Right lobe of liver (tissue), 6 donors: ENCODE data around the gene BOD1. TPM values are rescaled to one million over a fixed set of nuclear protein-coding genes. Genes with fewer than 3 reads are reported as not detected.
A peak's percentile ranks its signal among the peaks of the same experiment; 100 is the strongest.

ENCODE experiments used
- ATAC-seq, 4 donors: fragments of 200-7000 bp; cut with Tn5 transposase; one replicate each; pipeline ENCODE4 v1.9.1; 2020; ENCODE audit warnings: mild to moderate bottlenecking in 4 of 4, moderate library complexity in 4 of 4
- DNase-seq, 3 donors: peaks; one replicate each; pipeline ENCODE4 v3.0.0-alpha.2; 2020
- H3K27ac ChIP-seq, 3 donors: fragments of 200-600 bp; one replicate each; pipeline ENCODE4 v1.8.0; 2022
- H3K27me3 ChIP-seq, 2 donors: fragments of 200-600 bp; one replicate each; pipeline ENCODE4 v1.8.0; 2022
- H3K36me3 ChIP-seq, 4 donors: fragments of 200-600 bp; sonication (generic) in 1 of 4; one replicate each; pipeline versions ENCODE4 v1.5.1 to v1.8.0; 2017 to 2022; ENCODE audit warnings: control low read depth in 1 of 4
- H3K4me1 ChIP-seq, 4 donors: fragments of 200-600 bp; sonication (generic) in 1 of 4; one replicate each; pipeline versions ENCODE4 v1.5.1 to v1.8.0; 2017 to 2022; ENCODE audit warnings: control low read depth in 1 of 4
- H3K4me3 ChIP-seq, 3 donors: fragments of 200-600 bp; one replicate each; pipeline ENCODE4 v1.8.0; 2022
- H3K9me3 ChIP-seq, 4 donors: fragments of 200-600 bp; sonication (generic) in 1 of 4; one replicate each; pipeline versions ENCODE4 v1.5.1 to v1.8.0; 2017 to 2022; ENCODE audit warnings: control low read depth in 1 of 4
- CTCF ChIP-seq, 4 donors: fragments of 200-600 bp in 3 of 4; fragments of 450-650 bp in 1 of 4; IDR thresholded peaks; one replicate each; pipeline versions ENCODE4 v1.5.1 to v1.8.0; 2016 to 2022; ENCODE audit warnings: antibody characterized with exemption in 4 of 4, mild to moderate bottlenecking in 2 of 4
- POLR2A ChIP-seq: fragments of 450-650 bp; IDR thresholded peaks from one replicate; pipeline ENCODE4 v1.6.1; 2017; ENCODE audit warnings: antibody characterized with exemption, mild to moderate bottlenecking
- WGBS: methylation state at CpG from one replicate; pipeline ENCODE4 v1.1.6; 2018; ENCODE audit warnings: low coverage, low lambda C conversion rate; ENCODE audit not compliant: insufficient coverage; ENCODE audit errors: missing lambda C conversion rate; 5-methylcytosine and 5-hydroxymethylcytosine counted together
- intact Hi-C, 2 donors: fragments of 100-400 bp; cut with DNase I; formaldehyde crosslinking; loops; one replicate each; pipeline versions ENCODE4 v1.11.2 to v1.14.1; 2022
- long read RNA-seq: library from polyadenylated mRNA; unstranded; transcript quantifications from one replicate; pipeline ENCODE4 v2.0.0, GENCODE V29; 2019
- total RNA-seq, 6 experiments: library from RNA; depleted of rRNA in 2 of 6; stranded (reverse); fragments of >200 nt in 2 of 6; fragmentation: NEBNext Ultra II Directional in 3 of 6; extraction: Animal tissue kit (Norgen Biotek cat#: 25700) in 3 of 6; gene quantifications; one replicate each; pipeline versions ENCODE4 v1.1.0 to v1.2.4, GENCODE V29; 2016 to 2023
- donor health status: DM: no; HTN: yes; CAD: no.
- donor health status: DM: no; HTN: no; CAD: no.
- donor health status: DM: no; HTN: no; CAD: no.
- donor health status: DM: no; HTN: yes; CAD: no.
- donor health status: DM: no; HTN: yes; CAD: no.

Gene BOD1
- total RNA-seq: 10 to 100 TPM; 15.3 to 24.3 (median 19.2) TPM
- long read RNA-seq: 0 reads

- no peak for TF ChIP-seq POLR2A
- no peak for TF ChIP-seq CTCF (IDR thresholded peaks at IDR 0.05)
- H3K4me3 ChIP-seq: peak within 1 kb of the TSS; percentile 87 to 96 (median 94)
- peaks cover 0 to 24% (median 12%) of the 10 kb centered on the region in 4 donors for H3K4me1 ChIP-seq
- DNase-seq (peak; percentile 95 to 98 (median 98)), ATAC-seq (peak; percentile 94 to 97 (median 96))
- 9% methylated on average over 11 of the region's 37 CpGs for WGBS
- H3K27ac ChIP-seq: peak within 1 kb of the TSS; percentile 85 to 89 (median 86)
- H3K36me3 ChIP-seq: peaks cover 0 to 12% (median 1%) of the 10 kb centered on the region in 4 donors
- intact Hi-C loops: loop anchor here (5.0 to 10.0 kb wide), 2 partner anchors 366 to 698 kb away; no protein-coding TSS in a partner anchor
- H3K27me3 ChIP-seq: no peaks in the 10 kb centered on the region
- H3K9me3 ChIP-seq: no peaks in the 10 kb centered on the region
Observed at GRCh38 chr5:173616577-173617118, at the start of gene BOD1. TSS of gene BOD1 (minus strand) at chr5:173616650. CDS start at chr5:173616436, 214 bp downstream.

DNA sequence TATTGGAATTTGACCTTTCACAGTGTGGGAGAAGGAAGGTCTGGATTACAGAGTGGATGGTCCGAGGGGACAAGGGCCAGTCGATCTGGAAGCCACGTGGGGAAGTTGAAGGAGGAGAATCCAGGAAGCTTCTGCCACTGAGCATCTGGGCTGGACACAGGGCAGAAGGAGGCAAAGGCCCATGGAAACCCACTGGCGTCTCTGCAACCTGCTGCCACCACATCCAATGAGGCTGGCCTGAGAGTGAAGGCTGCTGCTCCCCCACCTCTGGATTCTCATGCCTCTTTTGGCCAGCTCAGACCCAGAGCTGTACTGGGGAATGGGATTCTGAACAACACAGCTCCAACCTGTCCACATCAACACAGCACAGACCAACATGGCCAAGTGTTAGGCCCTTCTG is 48.9 kb upstream of the BOD1 start:
- H3K36me3 ChIP-seq: no peaks in the 10 kb centered on the region
- 79% methylated on average over 3 of the region's 4 CpGs for WGBS
- H3K4me3 ChIP-seq: no peak overlapping the region
- H3K27ac ChIP-seq: no peak overlapping the region
- H3K9me3 ChIP-seq: no peaks in the 10 kb centered on the region
- H3K4me1 ChIP-seq: peaks cover 0 to 6% (median 2%) of the 10 kb centered on the region in 4 donors
- intact Hi-C loops: no loop called here
- ATAC-seq (no peak), DNase-seq (no peak)
- no peaks in the 10 kb centered on the region for H3K27me3 ChIP-seq
- TF ChIP-seq CTCF (IDR thresholded peaks at IDR 0.05) (no peak), POLR2A (no peak)

GRCh38 chr5:173664154-173664526 is 47.7 kb upstream of the BOD1 start:
- DNase-seq (peak in 1 of 3 donors; percentile 55), ATAC-seq (peak; percentile 63 to 78 (median 77))
- 43% methylated on average over 6 of the region's 6 CpGs for WGBS
- H3K4me1 ChIP-seq: peaks cover 0 to 5% (median 0%) of the 10 kb centered on the region in 4 donors
- no peaks in the 10 kb centered on the region for H3K27me3 ChIP-seq
- intact Hi-C loops: no loop called here
- H3K4me3 ChIP-seq: no peak overlapping the region
- TF ChIP-seq CTCF (IDR thresholded peaks at IDR 0.05): no peak
- no peak for TF ChIP-seq POLR2A
- H3K36me3 ChIP-seq: no peaks in the 10 kb centered on the region
- no peak overlapping the region for H3K27ac ChIP-seq
- no peaks in the 10 kb centered on the region for H3K9me3 ChIP-seq

DNA sequence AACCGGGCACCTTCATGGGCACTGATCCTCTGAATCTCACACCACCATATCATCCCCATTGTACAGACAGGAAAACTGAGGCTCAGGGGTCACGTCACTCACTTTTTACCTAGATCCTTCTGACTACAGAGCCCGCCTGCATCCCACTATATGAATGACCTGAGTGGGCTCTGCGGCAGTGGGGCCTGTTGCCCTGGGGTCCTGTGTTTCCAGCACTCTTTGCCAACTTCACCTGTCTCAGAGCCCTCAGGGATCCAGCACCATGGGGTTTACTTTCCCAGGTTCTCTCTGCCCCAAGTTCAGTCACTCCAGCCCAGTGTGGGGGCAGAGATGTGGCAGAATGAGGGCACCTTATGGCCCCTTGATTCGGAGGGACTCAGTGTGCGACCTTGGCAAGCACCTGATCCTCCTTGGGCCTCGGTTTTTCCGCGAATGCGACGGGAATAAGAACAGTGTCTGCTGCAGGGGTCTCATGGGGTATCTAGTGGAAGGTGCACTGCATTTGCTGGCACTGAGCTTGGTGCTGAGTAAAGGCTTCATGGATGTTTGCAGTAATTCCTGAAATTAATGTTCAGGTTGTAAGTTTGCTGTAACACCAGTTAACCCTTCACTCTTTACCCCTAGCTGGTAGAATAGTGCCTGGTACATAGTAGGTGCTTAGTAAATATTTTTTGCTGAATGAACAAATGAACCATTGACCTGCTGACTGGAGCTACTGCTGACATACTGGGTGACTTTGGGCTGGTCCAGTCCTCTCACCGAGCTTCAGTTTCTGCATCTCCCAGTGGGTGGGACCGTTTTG is 47.1 kb upstream of the BOD1 start:
- DNase-seq: no peak

More for the DNA sequence above, 47.1 kb upstream of the BOD1 start:
- peaks cover 0 to 5% (median 0%) of the 10 kb centered on the region in 4 donors for H3K4me1 ChIP-seq
- no peaks in the 10 kb centered on the region for H3K9me3 ChIP-seq
- ATAC-seq: peak in 1 of 4 donors; percentile 11
- TF ChIP-seq CTCF (IDR thresholded peaks at IDR 0.05) (no peak), POLR2A (no peak)
- no peak overlapping the region for H3K4me3 ChIP-seq
- H3K36me3 ChIP-seq: no peaks in the 10 kb centered on the region
- no peak overlapping the region for H3K27ac ChIP-seq
- H3K27me3 ChIP-seq: no peaks in the 10 kb centered on the region
- intact Hi-C loops: no loop called here
- 92% methylated on average over 9 of the region's 13 CpGs for WGBS
